ELR (cell line): ENCODE data around the gene PODXL2.

ENCODE experiments used
- DNase-seq: peaks from one replicate; pipeline ENCODE4 v3.0.0-alpha.2; 2015; ENCODE audit warnings: low read depth

PODXL2 gene

DNA sequence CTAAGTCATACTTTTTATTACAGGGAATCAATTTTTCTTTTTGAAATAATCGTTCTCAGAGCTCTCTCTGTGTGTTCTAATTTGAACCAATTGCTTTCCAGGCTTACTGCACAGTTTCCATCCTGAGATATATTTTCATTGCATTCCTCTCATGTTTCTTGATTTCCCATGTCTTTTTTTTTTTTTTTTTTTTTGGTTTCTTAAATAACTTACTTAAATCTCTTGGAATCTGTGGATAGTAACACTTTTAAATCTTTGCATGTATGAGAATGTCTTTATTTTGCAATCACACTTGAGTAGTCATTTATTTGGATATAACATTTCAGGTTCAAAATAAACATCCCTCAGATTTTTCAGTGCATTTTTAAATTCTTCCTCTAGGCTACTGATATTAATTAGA, 29.2 kb downstream of the PODXL2 start:
- no peak for DNase-seq

DNA sequence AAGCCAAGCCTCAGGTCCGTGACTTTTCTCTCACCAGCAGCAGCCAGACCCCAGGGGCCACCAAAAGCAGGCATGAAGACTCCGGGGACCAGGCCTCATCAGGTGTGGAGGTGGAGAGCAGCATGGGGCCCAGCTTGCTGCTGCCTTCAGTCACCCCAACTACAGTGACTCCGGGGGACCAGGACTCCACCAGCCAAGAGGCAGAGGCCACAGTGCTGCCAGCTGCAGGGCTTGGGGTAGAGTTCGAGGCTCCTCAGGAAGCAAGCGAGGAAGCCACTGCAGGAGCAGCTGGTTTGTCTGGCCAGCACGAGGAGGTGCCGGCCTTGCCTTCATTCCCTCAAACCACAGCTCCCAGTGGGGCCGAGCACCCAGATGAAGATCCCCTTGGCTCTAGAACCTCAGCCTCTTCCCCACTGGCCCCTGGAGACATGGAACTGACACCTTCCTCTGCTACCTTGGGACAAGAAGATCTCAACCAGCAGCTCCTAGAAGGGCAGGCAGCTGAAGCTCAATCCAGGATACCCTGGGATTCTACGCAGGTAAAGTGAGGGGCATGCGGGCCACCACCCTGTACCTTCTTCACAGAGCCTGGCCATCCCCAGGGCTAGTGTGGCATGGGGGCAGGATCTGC, 31.8 kb downstream of the PODXL2 start:
- no peak for DNase-seq

DNA sequence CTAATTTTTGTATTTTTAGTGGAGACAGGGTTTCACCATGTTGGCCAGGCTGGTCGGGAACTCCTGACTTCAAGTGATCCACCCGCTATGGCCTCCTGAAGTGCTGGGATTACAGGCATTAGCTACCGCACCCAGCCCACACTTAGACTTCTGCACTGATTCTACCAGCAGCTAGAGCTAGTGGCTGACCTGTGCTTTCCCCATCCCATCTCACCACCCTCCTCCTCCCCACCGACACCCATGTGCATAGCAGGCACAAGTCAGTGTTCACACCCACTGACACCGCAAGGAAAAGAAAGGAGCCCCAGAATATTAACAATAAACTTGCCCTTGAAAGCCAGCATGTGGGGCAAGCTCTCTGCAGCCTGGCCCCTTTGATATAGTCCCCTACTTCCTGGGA, 32.6 kb downstream of the PODXL2 start:
- DNase-seq: no peak

DNA sequence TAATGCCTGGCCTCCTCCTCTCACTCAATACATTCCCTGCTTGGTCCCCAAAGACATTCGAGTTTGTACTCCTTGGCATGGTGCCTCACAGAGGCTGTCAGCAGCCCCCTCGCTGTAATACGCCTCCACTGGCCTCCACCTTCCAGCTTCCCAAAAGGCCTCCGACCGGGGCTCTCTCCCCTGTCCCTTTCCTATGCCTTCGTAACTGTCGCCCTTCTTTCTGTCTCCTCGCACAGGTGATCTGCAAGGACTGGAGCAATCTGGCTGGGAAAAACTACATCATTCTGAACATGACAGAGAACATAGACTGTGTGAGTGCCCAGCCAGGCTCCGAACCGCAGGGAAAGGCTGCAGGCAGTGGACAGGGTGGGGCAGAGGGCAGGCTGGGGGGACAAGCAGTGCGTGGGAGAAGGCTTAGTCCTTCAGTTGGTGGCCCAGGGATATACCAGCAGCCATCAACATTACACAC, 33.0 kb downstream of the PODXL2 start:
- DNase-seq: no peak

DNA sequence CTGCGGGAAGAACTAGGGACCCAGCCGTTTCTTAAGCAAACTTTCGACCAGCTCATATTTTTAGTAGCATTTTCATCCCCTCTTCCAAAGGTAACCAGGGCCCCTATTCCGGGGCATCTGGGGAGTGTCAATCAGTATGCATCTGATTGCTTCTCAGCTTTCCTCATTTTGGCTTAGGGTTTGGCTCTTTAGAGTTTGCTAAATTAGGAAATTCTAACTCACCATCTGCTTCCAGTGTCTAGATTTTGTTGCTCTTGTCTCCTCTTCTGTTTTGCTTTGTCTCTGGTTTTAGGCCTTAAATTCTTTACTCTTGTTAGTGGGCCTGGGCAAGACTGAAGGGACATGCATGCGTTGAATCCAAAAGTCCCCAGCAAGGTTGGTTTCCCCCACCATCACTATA, 34.2 kb downstream of the PODXL2 start:
- no peak for DNase-seq

DNA sequence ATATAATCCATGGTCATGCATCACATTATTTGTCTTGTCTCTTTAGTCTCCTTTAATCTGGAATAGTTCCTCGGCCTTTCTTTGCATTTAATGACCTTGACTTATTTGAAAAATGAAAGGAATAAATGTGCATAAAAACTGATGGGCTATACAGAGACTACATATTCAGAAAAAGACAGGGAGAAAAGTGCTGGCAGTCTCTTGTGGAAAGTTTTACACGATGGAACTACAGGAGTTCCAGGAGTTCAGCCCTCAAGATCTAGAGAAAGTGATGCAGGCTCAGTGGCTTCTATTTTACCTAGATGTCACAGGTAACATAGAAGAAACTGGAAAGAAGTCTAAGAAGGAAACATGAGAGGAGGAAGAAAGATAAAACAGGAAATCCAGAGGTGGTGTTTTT, 36.2 kb downstream of the PODXL2 start:
- no peak for DNase-seq

DNA sequence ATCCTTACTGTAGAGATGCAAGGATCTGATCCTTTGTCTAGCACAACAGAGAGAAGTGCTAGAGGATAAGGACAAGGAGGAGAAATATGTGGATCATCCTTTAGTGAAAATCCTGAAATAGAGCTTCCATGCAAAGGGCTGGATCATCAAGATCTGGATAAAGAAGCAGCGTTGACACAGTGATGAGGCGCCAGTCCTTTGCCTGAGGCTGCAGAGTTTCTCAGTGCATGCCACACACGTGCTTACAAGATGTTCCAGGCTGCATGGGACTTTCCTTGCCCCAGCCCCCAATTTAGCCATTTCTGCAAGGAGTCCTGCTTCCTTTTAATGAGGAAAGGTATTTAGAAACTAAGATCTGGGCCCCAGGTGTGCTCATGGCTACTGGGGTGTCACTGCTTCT, 36.6 kb downstream of the PODXL2 start:
- peak; percentile 60 for DNase-seq

DNA sequence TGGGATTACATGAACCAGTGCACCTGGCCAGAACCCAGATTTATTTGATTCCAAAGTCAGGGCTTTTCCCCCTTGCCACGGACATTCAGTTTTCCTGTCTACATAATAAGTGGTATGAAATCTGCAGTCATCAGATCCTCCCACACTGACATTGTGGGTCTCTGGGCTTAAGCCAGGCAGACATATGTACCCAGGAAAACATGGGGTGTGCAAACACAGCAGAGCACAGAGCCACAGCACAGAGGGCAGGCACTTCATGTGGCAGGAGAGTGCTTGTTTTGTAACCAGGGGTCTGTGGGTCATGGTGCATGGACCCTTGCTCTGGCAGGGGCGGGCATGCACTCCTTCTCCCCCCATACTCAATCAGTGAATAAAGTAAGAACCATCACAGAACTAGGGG, 37.7 kb downstream of the PODXL2 start:
- DNase-seq: no peak

DNA sequence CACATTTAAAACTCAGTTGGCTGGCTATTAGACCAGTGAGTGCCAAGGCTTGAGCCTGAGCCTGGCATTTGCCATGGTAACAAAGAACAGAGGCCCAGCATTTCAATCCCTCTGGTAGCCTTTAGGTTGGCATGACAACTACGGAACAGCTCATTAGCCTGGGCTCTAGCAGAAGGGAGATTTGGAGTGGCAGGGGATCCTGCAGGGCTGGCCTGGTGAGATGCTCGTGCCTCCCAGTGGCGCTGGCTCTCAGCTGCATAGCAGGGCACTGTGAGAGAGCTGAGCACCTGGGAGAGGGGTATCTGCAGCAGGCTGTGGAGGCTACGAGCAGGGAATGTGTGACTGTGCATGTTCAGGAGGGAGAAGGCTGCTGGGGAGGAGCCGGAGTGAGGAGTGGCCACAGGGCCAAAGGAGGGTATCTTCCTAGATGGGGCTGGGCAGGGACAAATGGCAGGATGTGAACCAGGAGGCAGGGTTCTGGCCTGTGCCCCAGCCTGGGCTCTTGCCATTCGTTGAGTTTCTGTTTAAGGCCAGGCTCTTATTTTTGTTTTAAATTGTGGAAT, 38.2 kb downstream of the PODXL2 start:
- DNase-seq: no peak

DNA sequence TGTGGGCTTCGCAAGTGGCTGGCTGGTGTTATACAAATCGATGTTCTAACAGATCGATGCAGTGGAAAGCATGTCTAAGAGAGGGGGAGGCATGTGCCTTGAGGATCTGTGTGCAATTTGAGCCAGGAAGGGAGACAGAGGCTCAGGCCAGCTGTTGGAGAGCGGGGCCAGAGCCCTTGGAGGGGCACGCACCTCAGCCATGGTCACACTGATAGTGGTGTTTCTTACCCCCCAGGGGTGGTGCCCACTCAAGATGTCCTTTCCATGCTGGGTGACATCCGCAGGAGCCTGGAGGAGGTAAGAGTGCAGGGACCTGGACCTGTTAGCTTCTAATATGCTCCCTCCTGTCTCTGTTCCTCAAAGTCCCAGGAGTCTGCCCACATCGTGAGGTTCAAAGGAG, 39.9 kb downstream of the PODXL2 start:
- no peak for DNase-seq

DNA sequence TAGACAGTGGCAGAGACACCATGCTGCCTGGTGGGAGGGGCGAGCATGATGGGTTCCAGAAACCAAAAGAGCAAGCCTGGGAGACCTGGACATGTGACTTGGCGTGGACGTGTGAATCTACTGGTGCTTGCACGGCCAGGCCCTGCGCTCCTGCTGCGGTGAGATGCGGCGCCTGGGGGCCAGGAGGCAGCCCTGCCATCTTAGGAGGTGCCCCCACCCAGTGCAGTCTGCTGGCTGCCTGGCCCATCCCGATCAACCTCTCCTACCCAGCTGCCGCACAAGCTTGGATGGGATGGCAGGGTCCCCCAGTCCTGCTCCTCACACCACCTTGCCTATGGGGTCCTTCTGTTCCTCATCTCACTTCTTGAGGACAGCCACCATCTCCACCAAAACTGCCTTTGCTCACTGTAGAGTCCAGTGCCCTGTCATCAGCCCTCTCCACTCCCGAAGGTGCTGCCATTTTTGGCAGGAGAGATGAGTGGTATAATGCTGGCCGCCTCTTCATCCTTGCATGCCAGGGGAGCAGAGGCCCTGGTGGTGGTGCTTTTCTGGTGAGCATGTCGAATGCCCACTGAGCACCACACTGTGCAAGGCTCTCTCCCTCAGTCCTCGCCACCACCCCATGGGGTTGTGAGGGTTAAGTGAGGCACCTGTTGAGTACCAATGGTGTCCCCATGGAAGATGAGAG, 40.7 kb downstream of the PODXL2 start:
- DNase-seq: no peak

DNA sequence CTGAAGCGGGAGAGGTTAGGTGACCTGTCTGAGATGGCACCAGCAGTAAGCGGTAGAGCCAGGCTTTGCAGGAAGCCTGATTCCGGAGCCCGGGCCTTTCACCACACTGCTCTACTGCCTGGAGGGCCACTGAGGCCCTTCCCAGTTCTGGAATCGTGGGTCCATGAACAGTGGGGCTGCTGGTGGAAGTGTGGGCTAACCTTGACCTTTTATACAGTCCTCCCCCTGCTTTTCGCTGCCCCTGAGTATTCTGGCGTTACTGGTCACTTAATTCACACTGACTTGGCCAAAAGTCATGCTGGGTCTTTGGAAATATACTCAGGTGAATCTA, 41.2 kb downstream of the PODXL2 start:
- DNase-seq: no peak

DNA sequence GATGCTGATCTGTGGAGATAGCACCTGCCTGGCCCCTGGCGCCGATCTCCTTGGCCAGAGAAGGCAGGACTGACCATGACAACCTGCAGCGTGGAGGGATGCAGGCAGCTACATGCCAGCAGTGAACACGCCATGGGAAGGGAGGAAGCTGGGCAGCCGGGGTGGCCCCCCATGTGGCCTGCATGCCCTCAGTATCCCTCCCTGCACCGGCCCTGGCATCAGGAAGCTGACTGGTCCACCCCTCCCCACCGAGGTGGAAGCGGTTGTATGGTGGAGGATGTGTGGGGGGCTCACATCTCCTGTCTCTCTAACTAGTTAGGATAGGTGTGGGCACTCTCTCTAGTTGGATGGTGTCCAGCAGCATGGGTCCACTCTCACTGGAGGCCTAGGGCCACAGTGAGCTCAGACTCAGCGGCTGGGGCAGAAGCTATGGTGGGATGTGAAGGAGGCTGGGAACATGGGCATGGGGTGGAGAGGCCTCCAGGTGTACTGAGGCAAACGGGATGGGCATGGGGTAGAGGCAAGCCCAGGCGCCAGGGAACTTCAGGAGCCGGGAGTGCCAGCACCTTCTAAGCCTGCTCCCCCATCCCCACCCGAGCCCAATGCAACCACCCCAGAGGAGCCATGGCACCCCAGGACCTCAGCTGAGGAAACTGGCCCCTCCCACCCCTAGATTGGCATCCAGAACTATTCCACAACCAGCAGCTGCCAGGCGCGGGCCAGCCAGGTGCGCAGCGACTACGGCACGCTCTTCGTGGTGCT, 42.0 kb downstream of the PODXL2 start:
- DNase-seq: no peak

DNA sequence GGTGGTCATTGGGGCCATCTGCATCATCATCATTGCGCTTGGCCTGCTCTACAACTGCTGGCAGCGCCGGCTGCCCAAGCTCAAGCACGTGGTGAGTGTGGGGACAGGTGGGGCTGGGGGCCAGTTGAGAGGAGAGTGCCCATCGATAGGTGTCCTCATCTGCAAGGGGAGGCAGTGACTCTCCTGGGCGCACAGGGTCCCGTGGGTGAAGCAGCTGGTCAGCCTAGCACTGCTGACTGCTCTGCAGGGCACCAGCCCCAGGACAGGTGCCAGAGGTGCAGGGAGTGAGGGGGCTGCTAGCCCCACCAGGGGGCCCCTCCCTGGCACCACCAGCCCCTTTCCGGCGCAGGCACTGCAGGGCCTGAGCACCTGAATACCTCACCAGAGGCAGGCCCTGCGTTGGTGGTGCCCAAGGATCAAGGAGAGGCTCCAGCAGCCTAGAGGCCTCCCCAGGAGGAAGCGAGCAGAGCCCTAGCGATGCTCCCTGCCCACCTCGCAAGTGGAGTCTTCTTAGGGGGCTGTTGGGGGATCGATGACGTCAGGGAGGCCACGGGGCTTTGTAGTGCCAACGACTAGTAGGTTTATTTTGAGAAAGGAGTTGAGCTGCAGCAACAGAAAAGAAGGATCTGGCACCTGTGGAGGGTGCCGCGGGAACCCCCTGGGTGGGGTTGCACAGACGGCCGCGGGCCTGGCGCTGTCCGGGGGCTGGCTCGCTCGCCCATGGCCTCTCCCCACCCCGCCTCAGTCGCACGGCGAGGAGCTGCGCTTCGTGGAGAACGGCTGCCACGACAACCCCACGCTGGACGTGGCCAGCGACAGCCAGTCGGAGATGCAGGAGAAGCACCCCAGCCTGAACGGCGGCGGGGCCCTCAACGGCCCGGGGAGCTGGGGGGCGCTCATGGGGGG, 42.8 kb downstream of the PODXL2 start:
- peak; percentile 21 for DNase-seq

DNA sequence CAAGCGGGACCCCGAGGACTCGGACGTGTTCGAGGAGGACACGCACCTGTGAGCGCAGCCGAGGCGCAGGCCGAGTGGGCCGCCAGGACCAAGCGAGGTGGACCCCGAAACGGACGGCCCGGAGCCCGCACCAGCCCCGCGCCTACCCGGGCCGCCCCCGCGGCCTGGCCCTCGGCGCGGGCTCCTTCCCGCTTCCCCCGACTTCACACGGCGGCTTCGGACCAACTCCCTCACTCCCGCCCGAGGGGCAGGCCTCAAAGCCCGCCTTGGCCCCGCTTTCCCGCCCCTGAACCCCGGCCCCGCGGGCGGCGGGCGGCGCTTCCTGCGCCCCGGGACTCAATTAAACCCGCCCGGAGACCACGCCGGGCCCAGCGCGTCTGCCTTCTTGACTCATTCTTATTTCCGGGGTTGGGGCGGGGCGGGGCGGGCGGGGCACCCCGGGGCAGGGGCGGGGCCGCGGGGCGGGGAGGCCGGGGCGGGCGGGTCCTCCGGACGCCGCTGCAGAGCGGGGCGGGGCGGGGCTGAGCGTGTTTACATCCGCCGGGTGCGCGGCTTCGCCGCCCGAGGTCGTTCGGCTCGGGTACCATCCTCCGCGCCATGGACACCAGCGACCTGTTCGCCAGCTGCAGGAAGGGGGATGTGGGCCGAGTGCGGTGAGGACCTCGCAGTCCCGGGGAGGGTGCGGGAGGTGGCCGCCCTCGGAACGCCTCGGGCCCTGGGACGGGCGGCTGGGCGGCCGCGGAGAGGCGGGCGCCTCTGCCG, 43.6 kb downstream of the PODXL2 start, which contains the start of gene ABTB1:
Gene ABTB1, plus strand, starts transcription at position 524 of the 762 bp plus-strand sequence. Its CDS starts 74 bp downstream, at position 598.
- DNase-seq: peak; percentile 87

DNA sequence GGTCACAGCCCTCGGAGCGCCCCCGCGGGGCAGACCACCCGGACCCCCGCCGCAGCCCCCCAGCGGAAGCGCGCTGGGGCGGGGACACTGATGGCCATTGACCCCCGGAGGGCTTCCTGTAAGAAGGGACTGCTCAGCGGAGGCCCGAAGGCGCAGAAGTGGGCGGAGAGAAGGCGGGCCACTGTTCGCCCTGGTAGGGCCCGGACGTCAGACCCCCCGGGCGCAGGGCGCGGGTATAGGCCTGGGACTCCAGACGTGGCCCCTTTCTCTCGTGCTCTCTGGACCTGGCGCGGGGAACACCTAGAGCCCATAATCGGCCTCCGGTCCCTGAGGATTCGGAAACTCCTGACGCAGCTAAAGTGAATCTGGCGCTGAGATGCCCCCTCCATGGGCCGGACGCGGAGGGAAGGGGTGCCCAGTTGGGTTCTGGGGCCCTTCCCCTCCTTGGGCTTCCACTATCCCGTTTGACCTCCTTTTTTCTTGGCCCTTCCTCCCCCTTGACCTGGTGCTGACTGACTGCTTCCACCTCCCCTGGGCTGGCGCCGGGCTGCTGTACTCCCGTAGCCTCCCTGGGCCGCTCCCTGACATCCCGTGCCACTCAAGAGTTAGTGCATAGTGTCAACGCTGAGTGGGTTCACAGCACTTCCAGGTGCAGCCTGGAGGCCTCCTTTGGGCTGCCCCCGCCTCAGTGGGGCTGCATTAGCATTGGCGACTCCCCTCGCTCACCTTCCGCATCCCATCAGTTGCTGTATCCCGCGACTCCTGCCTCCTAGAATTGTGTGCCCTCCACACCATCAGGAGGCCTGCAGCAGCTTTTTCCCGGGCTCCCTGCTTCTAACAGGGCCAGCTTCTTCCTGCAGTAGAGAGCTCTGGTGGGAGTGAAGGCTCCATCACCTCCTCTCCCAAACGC, 44.5 kb downstream of the PODXL2 start:
- DNase-seq: peak; percentile 68

DNA sequence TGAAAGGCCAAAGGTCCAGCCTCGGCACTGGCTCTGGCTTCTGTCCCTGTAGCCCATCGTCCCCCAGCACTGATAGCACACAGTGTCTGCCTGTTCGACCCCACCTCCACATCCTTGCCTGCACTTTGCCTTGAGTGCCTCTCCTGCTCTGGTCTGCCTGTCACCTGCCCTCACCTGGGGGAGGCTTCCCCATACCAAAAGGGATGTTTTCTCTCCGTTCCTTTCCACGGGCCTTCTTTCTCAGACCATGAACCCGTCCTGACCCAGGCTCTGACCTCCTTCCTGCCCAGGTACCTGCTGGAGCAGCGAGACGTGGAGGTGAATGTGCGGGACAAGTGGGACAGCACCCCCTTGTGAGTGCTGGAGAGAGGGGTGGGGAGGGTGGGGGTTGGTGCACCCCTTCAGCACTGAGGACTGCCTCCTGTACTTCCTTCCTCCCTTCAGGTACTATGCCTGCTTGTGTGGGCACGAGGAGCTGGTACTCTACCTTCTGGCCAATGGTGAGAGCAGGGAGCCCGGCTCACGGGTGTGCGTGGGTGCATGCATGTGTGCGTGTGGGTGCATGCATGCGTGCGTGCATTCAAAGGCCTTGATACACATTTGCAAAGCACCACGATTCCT, 45.2 kb downstream of the PODXL2 start:
- DNase-seq: no peak

DNA sequence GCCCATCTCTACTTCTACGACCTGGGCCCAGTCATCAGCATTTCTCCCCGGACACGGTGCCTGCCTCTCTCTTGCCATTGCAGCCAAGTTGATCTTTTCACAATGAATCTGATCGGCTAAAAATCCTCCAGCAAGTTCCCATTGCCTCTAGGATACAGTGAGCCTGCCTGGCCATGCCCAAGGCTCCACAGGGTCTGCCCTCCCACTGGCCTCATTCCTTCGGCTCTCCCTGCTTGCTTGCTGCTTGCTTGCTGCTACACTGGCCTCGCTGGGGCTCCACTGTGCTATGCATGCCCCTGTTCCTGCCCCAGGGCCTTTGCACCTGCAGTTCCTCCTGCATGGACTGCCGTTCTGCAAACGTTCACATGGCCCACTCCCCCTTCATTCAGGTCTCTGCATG, 45.8 kb downstream of the PODXL2 start:
- DNase-seq: no peak

DNA sequence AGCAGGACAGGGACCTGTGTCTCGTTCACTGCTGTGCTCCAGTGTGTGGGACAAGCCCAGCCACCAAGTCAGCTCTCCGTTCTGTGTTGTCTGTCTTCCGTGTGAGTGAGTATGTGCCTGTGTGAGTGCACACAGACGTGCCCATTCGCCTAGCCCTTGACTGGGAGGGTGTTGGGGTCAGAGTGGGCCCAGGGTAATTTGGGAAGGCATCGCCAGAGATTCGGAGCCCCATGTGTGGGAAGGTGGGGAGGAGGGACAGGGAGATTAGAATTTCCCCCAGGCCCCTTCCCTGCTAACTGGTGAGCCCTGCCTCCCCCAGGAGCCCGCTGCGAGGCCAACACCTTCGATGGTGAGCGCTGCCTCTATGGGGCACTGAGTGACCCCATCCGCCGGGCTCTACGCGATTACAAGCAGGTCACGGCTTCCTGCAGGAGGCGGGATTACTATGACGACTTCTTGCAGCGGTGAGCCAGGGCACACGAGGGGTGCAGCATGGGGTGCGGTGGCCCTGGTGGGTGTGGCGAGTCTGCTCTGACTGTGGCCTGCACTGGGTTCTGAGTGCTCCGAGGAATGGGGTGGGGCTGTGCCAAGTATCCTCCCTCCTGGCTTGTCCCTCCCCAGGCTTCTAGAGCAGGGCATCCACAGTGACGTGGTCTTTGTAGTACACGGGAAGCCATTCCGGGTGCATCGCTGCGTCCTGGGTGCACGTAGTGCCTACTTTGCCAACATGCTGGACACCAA, 46.8 kb downstream of the PODXL2 start:
- DNase-seq: no peak
